Thyroid gland (tissue), 4 donors: ENCODE data around the gene ATRNL1.

ENCODE experiments used
- POLR2A ChIP-seq, 2 donors: fragments of 450-650 bp; IDR thresholded peaks; one replicate each; pipeline ENCODE4 v1.6.1; 2017; ENCODE audit warnings: antibody characterized with exemption in 2 of 2, mild to moderate bottlenecking in 2 of 2, moderate library complexity in 1 of 2
- TF ChIP-seq, protein P1 (sequence below), 6 experiments: fragments of 200-600 bp in 3 of 6; fragments of 450-650 bp in 3 of 6; sonication (generic) in 3 of 6; IDR thresholded peaks; one replicate each; pipeline ENCODE4 v1.5.1; 2016 to 2019; ENCODE audit warnings: antibody characterized with exemption in 6 of 6, mild to moderate bottlenecking in 2 of 6, inconsistent platforms in 1 of 6, moderate library complexity in 1 of 6

DNA sequence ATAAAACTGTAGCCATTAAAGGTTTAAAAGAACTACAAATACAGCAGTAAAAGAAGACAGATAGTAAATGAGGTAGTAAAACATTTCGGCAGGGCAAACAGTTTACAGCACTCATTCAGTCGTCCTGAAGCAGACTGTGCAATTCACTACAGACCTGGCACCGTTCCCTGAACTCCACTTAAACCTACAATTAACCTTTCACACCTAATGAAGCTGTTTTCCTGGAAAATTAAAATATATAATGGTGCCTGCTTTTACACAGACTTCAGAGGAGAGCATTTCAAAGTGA is 844.5 kb downstream of the ATRNL1 start:
- TF ChIP-seq, protein P1, sequence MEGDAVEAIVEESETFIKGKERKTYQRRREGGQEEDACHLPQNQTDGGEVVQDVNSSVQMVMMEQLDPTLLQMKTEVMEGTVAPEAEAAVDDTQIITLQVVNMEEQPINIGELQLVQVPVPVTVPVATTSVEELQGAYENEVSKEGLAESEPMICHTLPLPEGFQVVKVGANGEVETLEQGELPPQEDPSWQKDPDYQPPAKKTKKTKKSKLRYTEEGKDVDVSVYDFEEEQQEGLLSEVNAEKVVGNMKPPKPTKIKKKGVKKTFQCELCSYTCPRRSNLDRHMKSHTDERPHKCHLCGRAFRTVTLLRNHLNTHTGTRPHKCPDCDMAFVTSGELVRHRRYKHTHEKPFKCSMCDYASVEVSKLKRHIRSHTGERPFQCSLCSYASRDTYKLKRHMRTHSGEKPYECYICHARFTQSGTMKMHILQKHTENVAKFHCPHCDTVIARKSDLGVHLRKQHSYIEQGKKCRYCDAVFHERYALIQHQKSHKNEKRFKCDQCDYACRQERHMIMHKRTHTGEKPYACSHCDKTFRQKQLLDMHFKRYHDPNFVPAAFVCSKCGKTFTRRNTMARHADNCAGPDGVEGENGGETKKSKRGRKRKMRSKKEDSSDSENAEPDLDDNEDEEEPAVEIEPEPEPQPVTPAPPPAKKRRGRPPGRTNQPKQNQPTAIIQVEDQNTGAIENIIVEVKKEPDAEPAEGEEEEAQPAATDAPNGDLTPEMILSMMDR (IDR thresholded peaks at IDR 0.05) = no peak
- TF ChIP-seq POLR2A (IDR thresholded peaks at IDR 0.05) = no peak
